ENCODE measurements around the gene FDXACB1.

FDXACB1 gene

DNA sequence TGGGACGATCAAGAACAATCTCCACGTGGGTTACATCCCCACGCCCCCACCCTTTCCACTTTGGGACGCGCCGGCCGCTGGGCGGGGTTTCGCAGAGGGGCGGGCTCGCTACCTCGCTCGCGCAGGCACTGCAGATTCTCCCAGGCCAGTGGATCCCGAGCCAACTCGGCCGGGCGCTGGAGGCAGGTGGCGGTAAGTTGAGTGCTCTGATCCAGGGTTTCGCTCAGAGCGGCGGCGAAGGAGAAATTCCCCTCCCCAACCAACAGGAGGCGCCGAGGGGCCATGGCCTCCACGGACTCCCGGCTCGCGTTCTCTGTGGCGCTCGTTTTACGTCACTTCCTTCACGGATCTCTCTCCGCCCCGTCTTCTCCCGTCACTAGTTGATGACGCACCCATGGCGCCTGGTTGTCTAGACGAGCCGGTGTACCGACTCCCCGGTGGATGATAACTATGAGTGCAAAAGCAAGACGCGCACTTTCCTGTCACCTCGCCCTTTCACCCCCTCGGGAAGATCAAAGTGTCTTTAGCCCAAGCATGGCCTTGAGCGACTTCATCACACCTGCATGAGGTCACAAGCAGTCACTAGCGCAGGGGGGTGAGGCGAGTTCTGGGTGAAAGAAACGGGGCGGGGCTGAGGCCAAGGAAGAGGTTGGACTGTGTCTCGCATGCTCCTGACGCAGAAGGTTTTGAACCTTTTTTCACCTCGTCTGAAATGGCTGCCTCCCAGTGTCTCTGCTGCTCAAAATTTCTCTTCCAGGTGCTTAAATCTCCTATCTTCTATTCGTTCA is at the start of gene FDXACB1, which contains the start of gene CFAP68:
Gene FDXACB1 (minus strand): TSS at position 317 of the 788 bp plus-strand sequence. CDS start 33 bp downstream, at position 284.
Gene CFAP68 (plus strand): TSS at position 693 of the 788 bp plus-strand sequence. CDS start 20 bp downstream, at position 713.
- Histone ChIP-seq H3K27me3 (ENCODE audit: insufficient read depth, low read depth, severe bottlenecking) (no peaks in the 10 kb centered on the region), H3K27ac (peak within 1 kb of the TSS; percentile 98), H3K4me3 (ENCODE audit: low read depth, low read length) (peak within 1 kb of the TSS; percentile 92), H3K9me3 (ENCODE audit: severe bottlenecking) (no peaks in the 10 kb centered on the region), H3K36me3 (no peaks in the 10 kb centered on the region)
- TF ChIP-seq, protein P1, sequence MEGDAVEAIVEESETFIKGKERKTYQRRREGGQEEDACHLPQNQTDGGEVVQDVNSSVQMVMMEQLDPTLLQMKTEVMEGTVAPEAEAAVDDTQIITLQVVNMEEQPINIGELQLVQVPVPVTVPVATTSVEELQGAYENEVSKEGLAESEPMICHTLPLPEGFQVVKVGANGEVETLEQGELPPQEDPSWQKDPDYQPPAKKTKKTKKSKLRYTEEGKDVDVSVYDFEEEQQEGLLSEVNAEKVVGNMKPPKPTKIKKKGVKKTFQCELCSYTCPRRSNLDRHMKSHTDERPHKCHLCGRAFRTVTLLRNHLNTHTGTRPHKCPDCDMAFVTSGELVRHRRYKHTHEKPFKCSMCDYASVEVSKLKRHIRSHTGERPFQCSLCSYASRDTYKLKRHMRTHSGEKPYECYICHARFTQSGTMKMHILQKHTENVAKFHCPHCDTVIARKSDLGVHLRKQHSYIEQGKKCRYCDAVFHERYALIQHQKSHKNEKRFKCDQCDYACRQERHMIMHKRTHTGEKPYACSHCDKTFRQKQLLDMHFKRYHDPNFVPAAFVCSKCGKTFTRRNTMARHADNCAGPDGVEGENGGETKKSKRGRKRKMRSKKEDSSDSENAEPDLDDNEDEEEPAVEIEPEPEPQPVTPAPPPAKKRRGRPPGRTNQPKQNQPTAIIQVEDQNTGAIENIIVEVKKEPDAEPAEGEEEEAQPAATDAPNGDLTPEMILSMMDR (IDR thresholded peaks at IDR 0.05; ENCODE audit: low read depth, low read length) = peak; percentile 94
- peak; percentile 98 for DNase-seq

- Histone ChIP-seq H3K27ac (peak overlapping the region; percentile 87), H3K27me3 (ENCODE audit: insufficient read depth, low read depth, severe bottlenecking) (no peaks in the 10 kb centered on the region), H3K4me3 (ENCODE audit: low read depth, low read length) (peak overlapping the region; percentile 46), H3K36me3 (no peaks in the 10 kb centered on the region), H3K9me3 (ENCODE audit: severe bottlenecking) (no peaks in the 10 kb centered on the region)
- DNase-seq = peak; percentile 96
- TF ChIP-seq, protein P1 (IDR thresholded peaks at IDR 0.05; ENCODE audit: low read depth, low read length) = no peak
Observed at GRCh38 chr11:111926505-111927391, 47.8 kb upstream of the FDXACB1 start.

DNA sequence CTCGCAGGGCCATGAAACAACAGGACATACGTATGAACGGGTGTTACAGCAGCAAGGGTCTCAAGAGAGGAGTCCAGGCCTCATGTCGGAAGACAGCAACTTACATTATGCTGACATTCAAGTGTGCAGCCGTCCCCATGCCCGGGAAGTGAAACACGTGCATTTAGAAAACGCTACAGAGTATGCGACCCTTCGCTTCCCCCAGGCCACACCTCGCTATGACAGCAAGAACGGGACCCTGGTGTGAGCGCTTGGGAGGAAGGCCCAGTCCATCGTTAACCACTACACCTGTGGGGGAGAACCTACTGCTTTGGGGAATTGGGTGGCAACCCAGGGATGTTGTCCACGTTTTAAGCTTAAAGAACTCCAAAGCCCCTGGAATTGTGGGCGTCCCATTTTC is 47.0 kb upstream of the FDXACB1 start:
- no peaks in the 10 kb centered on the region for H3K9me3 ChIP-seq (ENCODE audit: severe bottlenecking)
- DNase-seq = no peak
- H3K27ac ChIP-seq = peak overlapping the region; percentile 87
- H3K4me3 ChIP-seq (ENCODE audit: low read depth, low read length) = peak overlapping the region; percentile 40
- no peaks in the 10 kb centered on the region for H3K27me3 ChIP-seq (ENCODE audit: insufficient read depth, low read depth, severe bottlenecking)
- TF ChIP-seq, protein P1 (IDR thresholded peaks at IDR 0.05; ENCODE audit: low read depth, low read length) = no peak
- H3K36me3 ChIP-seq = no peaks in the 10 kb centered on the region

DNA sequence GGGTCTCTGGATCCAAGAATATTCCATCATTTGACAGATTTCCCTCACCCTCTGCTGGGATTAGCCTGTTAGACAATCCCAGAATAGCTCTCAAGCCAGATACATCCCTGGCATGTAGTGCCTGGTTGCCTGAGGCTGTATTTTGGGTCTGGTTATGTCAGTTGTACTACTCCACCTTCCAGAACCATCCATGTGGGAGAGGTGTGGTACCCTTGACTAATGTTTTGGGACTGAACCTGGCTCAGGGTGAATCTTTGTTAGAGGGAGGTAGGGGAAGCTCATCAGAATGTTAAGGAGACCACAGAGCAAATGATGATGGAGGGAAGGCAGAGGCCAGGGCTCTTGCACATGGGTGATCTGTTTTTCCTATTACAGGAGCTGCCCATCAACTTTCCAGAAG is 45.0 kb upstream of the FDXACB1 start:
- TF ChIP-seq, protein P1 (IDR thresholded peaks at IDR 0.05; ENCODE audit: low read depth, low read length) = no peak
- Histone ChIP-seq H3K27ac (no peak overlapping the region), H3K27me3 (ENCODE audit: insufficient read depth, low read depth, severe bottlenecking) (no peaks in the 10 kb centered on the region)

DNA sequence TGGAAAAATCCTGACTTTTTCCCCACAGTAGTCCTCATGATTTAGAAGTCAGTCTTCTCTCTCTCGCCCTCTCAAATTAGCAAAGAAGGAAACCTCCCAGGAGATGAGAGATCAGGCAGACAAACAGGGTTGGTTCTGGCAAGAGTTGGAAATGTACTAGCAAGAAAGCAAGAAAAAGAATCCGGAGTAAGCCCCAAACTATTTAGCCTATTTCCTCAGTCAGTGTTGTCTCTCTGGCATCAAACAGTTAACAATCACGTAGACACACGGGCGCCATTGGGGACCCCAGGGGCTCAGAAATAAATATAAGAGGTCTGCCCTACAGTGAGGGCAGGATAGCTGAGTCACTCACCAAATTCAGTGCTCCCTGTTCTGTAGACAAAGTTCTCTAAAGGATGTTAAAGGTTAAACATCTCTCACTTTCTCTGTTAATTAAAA is 44.4 kb upstream of the FDXACB1 start:
- TF ChIP-seq, protein P1 (IDR thresholded peaks at IDR 0.05; ENCODE audit: low read depth, low read length) = no peak
- no peak for DNase-seq
- no peaks in the 10 kb centered on the region for H3K9me3 ChIP-seq (ENCODE audit: severe bottlenecking)
- no peaks in the 10 kb centered on the region for H3K27me3 ChIP-seq (ENCODE audit: insufficient read depth, low read depth, severe bottlenecking)
- peak overlapping the region; percentile 22; the same call in 1 of the 2 replicates for H3K27ac ChIP-seq
- no peaks in the 10 kb centered on the region for H3K36me3 ChIP-seq
- H3K4me3 ChIP-seq (ENCODE audit: low read depth, low read length) = no peak overlapping the region

More for the DNA sequence above, 45.0 kb upstream of the FDXACB1 start:
- Histone ChIP-seq H3K36me3 (no peaks in the 10 kb centered on the region), H3K4me3 (ENCODE audit: low read depth, low read length) (no peak overlapping the region), H3K9me3 (ENCODE audit: severe bottlenecking) (no peaks in the 10 kb centered on the region)
- no peak for DNase-seq
